ENCODE measurements around the gene POLD3.

POLD3 gene

DNA sequence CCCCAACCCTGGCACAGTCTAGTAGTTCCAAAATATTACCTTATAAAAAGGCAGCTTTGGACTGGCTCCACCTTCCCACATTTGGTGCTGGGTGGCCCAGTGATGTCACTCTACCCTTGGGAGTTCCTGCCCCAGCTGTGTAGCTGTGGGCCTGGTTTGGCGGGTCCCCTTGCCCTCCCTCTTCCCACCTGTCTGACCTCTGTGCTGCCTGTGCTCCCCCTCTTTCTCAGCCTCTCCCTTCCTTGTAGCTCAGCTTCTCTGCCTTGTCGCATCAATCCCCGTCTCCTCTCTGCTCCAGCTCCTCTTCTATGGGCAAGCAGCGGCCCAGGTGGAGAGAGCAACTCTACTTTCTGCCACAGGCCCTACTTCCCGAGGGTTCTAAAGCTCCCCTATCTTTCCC is 84.2 kb downstream of the POLD3 start:
- no peak for FAIRE-seq

GRCh38 chr11:74677131-74677530 is 84.7 kb downstream of the POLD3 start:
- FAIRE-seq = no peak

GRCh38 chr11:74678041-74678440 is 85.7 kb downstream of the POLD3 start:
- no peak for FAIRE-seq

DNA sequence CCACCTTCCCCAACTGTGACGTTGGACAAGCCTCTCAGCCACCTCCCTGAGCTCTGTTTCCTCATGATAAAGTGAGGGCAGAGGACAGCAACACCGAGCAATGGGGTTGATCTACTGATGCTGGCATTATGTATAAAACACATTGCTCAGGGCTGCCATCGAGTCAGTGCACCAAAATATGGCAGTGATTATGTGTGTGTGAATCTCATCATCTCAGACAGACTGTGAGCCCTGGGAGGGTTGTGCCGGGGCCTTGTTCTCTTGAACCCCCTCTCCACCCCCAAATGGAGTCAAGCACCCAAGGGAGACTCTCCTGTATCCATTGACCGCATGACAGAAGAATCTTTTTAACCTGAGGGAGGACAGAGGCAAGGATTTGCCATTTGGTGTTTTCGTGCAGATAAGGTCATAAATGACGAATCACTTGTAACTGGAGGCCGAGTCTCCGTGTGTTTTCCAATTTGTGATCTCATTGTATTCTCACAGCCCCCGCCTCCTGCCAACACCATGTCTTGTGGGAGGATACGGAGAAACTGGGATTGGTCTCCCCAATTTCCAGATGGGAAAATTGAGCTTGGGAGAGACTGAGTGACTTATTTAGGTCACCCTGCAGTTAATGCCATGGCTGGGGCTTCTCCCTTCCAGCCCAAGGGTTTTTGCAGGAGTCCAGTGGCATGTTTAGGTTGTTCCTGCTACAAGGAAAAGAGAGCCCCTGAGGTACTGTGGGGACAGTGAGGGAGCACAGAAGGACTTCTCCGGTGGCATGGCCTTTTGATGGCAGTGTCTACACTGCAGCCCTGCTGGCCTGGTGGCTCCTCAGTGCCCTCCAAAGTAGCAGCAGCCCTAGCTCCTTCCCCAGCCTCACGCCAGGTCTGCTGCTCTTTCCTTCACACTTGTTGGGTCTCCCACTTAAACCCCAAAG is 86.5 kb downstream of the POLD3 start:
- no peak for FAIRE-seq

DNA sequence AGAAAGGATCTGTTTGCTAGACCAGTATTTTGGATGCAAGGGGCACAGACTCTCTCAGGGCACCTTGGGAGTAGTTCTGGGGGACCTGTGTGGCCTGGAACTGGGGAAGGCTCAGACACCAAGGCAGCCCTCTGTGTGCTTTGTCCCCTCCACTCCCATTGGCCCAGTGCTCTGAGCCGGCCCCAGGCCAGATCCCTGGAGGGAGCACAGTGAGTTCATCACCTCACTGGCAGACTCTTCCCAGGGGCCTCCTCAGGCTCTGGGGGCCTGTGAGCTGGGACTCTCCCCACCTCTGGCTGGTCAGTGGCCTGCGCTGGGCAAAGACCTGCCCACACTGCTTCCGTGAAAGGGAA is 87.1 kb downstream of the POLD3 start:
- no peak for FAIRE-seq

DNA sequence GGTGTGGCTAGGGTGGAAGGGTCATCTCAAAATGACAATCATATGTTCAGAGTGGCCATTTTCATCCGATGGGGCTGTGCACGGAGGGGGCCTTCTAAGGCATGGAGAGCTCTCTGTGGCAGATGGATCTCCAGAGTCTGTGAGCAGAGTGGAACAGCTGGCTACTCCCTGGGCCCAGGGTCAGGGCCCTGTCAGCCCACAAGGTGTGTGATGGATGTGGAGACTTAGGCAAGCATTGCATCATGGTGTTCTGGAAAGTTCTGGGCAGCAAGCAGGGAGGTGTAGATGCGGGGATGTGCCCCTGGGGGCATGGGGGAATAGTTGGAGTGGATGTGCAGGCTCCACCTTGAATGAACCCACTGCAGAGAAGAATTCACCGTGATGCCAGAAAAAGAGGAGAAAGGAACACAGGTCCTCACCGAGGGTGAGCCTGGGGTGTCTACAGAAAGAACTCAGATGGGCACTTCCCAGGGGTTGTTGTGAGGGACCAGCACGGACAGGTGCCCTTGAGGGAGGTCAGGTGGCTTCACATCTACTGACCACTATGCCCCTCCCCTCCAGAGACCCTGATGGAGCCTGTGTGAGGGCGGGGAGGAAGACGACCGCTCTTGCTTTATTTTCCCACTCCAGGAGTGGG is 87.8 kb downstream of the POLD3 start:
- FAIRE-seq = no peak

GRCh38 chr11:74680703-74681531 is 88.5 kb downstream of the POLD3 start:
- no peak for FAIRE-seq

DNA sequence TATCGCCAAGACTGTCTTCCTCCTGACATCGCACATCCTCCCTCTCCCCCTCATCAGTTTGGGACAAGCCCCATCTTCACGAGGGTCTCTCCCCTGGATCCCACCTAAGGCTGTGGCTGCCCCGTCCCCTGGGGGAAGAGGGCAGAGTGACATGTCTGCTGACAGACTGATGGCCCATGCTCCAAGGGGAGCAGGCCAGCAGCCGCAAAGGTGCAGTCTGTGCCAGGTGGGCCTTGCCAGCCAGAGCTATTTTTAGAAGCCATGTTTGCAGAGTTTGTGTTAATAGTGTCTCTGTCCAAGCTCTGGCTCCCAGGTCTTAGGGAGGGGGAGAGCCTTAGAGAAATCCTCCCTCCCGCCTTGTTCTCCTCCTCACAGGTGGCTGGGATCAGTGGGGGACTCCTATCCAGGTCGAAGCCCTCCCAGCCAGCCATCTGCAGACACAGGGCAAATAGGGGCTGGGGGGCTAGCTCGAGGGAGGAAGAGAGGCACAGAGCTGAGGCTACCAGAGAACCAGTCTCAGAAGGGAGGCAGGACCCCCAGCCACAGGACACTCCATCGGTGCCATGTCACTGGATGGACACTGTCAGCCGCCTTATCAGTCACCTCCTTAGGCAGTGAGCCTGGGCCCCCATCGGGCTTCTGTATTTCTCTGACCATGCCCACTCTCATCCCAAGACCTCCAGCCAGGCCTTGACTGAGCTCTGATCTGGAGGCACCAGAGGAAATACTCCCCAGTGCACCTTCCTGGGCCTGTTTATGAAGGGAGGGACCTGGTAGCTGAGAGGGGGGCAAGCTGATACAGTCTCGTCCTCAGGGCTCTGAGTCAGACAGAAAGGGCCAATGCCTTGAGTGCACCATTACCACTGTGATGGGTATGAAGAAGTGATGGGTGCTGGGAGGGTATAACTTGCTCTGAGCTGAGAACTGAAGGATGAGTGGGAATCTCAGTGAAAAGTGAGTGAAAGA is 89.6 kb downstream of the POLD3 start:
- no peak for FAIRE-seq

DNA sequence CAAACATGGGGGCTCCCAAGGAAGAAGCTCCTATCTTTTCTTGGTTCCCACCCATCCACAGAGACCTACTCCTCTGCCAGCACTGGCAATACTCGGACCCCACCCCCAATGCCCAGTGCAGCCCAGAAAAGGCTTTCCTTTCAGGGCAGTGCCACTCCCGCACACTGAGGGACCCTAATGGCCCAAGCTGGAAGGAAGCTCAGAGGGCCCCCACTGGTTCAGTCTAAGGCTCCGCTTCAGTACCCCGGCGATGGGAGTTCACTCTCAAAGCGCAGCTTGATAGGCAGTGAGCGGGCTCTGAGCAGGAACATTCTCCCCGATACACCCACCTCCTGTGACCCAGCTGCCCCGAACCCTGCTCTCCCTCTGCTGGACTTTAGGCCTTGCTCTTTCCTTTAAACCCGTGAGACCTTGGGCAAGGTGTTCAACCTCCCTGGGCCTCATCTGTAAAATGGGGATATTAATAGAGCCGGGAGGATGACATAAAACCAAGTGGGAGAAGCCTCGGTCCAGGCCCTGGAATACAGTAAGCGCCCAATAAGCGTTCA is 90.4 kb downstream of the POLD3 start:
- no peak for FAIRE-seq

GRCh38 chr11:74683279-74683871 is 91.0 kb downstream of the POLD3 start:
- no peak for FAIRE-seq

DNA sequence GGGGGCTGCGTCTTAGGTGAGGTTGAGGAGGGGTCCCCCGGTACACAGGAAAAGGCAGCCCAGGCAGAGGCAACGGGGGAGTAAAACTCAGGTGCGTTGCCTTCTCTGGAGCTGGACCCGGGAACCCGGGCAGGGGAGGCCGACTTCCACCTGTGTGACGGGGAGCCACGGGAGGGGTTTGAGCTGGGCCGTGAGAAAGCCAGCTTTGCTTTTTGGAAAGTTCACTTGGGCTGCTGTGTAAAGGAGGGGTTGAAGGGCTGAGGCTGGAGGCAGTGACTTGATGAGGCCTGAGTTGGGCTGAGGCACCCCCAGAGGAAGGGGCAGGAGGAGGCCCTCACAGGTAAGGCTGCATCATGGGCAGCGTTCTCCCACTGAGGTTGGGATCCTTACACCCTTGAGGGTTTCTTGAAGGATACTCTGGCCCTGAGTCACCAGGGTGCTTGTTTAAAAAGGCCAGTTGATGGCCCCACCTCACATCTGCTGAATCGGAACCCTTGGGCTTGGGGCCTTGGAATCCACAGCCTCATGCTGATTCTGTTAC is 91.6 kb downstream of the POLD3 start:
- FAIRE-seq = no peak

GRCh38 chr11:74684661-74685060 is 92.3 kb downstream of the POLD3 start:
- no peak for FAIRE-seq

GRCh38 chr11:74685338-74685737 is 93.0 kb downstream of the POLD3 start:
- no peak for FAIRE-seq

DNA sequence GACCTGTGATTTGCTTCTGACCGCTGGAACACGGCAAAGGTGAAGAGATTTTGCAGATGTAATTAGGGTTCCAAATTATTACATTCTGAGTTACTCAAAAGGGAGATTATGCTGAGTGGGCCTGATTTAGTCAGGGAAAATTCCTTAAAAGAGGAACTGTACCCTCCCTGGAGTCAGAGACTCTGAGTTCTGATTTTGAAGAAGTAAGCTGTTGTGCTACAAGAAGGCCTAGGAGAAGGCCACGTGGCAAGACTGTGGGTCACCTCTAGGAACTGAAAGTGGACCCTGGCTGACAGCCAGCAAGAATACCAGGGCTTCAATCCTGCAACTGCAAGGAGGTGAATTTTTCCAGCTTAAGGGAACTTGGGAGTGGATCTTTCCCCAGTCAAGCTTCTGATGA is 93.5 kb downstream of the POLD3 start:
- no peak for FAIRE-seq

GRCh38 chr11:74686792-74687191 is 94.4 kb downstream of the POLD3 start:
- no peak for FAIRE-seq

DNA sequence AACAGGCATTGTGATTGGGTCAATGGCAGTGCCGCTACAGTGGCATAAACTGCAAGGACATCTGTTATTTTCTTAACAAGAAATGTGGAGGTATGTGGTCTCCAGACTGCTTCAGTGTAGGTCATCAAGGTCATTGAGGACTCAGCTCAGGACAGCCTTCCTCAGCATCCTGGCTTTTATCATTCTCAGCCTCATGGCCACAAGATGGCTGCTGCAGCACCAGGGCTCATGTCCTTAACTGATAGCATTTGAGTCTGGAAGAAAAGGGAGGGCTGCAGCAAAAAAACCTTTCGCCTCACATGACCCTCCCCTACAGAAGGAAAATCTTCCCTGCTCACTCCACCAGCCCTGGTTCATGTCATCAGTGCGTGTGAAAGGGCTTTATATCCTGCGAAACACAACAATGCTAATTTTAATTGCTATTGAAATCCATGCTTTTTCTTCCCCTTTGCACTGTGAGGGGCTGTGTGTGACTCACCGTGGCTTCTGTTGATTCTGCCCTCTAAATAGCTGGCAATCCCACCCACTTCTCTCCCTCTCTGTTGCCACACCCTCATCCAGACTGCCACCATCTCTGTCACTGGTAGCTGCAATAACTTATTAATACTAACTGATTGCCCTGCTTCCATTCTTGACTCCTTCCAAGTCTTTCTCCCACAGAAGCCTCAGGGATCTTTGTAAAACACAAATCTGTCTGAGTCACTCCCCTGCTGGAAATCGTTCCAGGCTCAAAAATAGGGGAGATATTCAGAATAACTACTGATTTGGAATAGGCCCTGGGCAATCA is 95.0 kb downstream of the POLD3 start:
- no peak for FAIRE-seq

GRCh38 chr11:74689666-74690065 is 97.3 kb downstream of the POLD3 start:
- FAIRE-seq = no peak

DNA sequence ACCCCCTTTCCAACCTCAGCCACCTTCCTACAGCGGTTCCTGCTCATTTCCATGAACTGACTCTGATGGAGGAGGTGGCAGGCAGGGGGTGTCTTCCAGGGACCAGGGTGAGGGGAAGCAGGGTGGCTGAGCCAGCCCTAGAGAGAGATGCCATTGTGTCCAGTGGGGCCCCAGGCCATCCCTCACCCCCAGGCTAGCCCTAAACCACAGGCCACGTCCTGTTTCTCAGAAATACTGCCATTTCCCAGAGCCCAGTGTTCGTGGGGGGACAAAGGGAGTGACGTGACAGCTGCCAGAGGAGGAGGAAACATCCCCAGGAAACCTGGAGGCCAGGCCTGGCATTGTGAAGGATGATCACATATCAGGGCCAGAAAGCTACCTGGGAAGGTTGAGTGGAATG is 99.4 kb downstream of the POLD3 start:
- no peak for FAIRE-seq

Measured in TTC549 (cell line).